ENCODE results near the gene CREB3. TPM values are rescaled to one million over a fixed set of nuclear protein-coding genes. Genes with fewer than 3 reads are reported as not detected.

The CREB3 gene
- 21.1 and 21.6 TPM in 2 replicates for total RNA-seq (2014; rRNA removed; shearing (Covaris generic))

- Histone ChIP-seq H3K9me3 (replicated peaks) (no peaks in the 10 kb centered on the region), H3K4me1 (peaks cover 25% of the 10 kb centered on the region), H3K27ac (peak within 1 kb of the TSS; percentile 38), H3K27me3 (no peaks in the 10 kb centered on the region), H3K4me3 (peak within 1 kb of the TSS; percentile 68), H3K36me3 (peaks cover 31% of the 10 kb centered on the region)
- peak; percentile 97 to 98 for DNase-seq
Observed at GRCh38 chr9:35732185-35732799, at the start of gene CREB3, which contains the start of gene TLN1. Gene CREB3 (plus strand): TSS chr9:35732666. CDS start chr9:35732773, 107 bp downstream. Gene TLN1 (minus strand): TSS chr9:35732195. CDS start chr9:35725694, 6,501 bp downstream.

- peaks cover 11% of the 10 kb centered on the region for H3K4me1 ChIP-seq
- no peaks in the 10 kb centered on the region for H3K9me3 ChIP-seq (replicated peaks)
- H3K27ac ChIP-seq = no peak overlapping the region
- H3K36me3 ChIP-seq = peaks cover 53% of the 10 kb centered on the region
- no peaks in the 10 kb centered on the region for H3K27me3 ChIP-seq
- no peak overlapping the region for H3K4me3 ChIP-seq
- DNase-seq = no peak
Observed at GRCh38 chr9:35683323-35683722, 49.1 kb upstream of the CREB3 start.

- Histone ChIP-seq H3K36me3 (peaks cover 53% of the 10 kb centered on the region), H3K9me3 (replicated peaks) (no peaks in the 10 kb centered on the region), H3K4me3 (no peak overlapping the region)
Observed at GRCh38 chr9:35684921-35685320, 47.5 kb upstream of the CREB3 start.

GRCh38 chr9:35685506-35685905 lies 47.0 kb upstream of the CREB3 start:
- Histone ChIP-seq H3K27me3 (no peaks in the 10 kb centered on the region), H3K36me3 (peaks cover 53% of the 10 kb centered on the region), H3K9me3 (replicated peaks) (no peaks in the 10 kb centered on the region), H3K4me1 (peaks cover 13% of the 10 kb centered on the region), H3K4me3 (no peak overlapping the region), H3K27ac (no peak overlapping the region)
- no peak for DNase-seq

More at GRCh38 chr9:35684921-35685320, 47.5 kb upstream of the CREB3 start:
- H3K4me1 ChIP-seq = peaks cover 13% of the 10 kb centered on the region
- no peaks in the 10 kb centered on the region for H3K27me3 ChIP-seq
- DNase-seq = no peak
- H3K27ac ChIP-seq = no peak overlapping the region

- DNase-seq = no peak
- H3K27me3 ChIP-seq = no peaks in the 10 kb centered on the region
- peaks cover 53% of the 10 kb centered on the region for H3K36me3 ChIP-seq
- H3K4me1 ChIP-seq = peaks cover 13% of the 10 kb centered on the region
- H3K27ac ChIP-seq = no peak overlapping the region
- H3K4me3 ChIP-seq = no peak overlapping the region
- no peaks in the 10 kb centered on the region for H3K9me3 ChIP-seq (replicated peaks)
Observed at GRCh38 chr9:35686222-35687203, 46.0 kb upstream of the CREB3 start.

- H3K9me3 ChIP-seq (replicated peaks) = no peaks in the 10 kb centered on the region
- DNase-seq = no peak
- H3K27ac ChIP-seq = no peak overlapping the region
- peaks cover 13% of the 10 kb centered on the region for H3K4me1 ChIP-seq
- H3K36me3 ChIP-seq = peaks cover 53% of the 10 kb centered on the region
- H3K27me3 ChIP-seq = no peaks in the 10 kb centered on the region
- H3K4me3 ChIP-seq = no peak overlapping the region
Observed at GRCh38 chr9:35687306-35687705, 45.2 kb upstream of the CREB3 start.

GRCh38 chr9:35687972-35688557 lies 44.4 kb upstream of the CREB3 start:
- peak overlapping the region; percentile 97; the same call in 1 of the 2 replicates for H3K27ac ChIP-seq
- no peak for DNase-seq
- no peaks in the 10 kb centered on the region for H3K9me3 ChIP-seq (replicated peaks)
- no peaks in the 10 kb centered on the region for H3K27me3 ChIP-seq
- H3K4me3 ChIP-seq = peak overlapping the region; percentile 98
- peaks cover 13% of the 10 kb centered on the region for H3K4me1 ChIP-seq
- H3K36me3 ChIP-seq = peaks cover 45% of the 10 kb centered on the region

GRCh38 chr9:35688558-35689541 lies 43.6 kb upstream of the CREB3 start:
- Histone ChIP-seq H3K9me3 (replicated peaks) (no peaks in the 10 kb centered on the region), H3K27me3 (no peaks in the 10 kb centered on the region), H3K36me3 (peaks cover 37% of the 10 kb centered on the region), H3K4me1 (peaks cover 13% of the 10 kb centered on the region), H3K27ac (peak overlapping the region; percentile 97), H3K4me3 (peak overlapping the region; percentile 98)
- DNase-seq = peak; percentile 33 to 59

- Histone ChIP-seq H3K4me1 (peaks cover 13% of the 10 kb centered on the region), H3K9me3 (replicated peaks) (no peaks in the 10 kb centered on the region), H3K4me3 (peak within 1 kb of the TSS; percentile 98), H3K36me3 (peaks cover 28% of the 10 kb centered on the region), H3K27ac (peak within 1 kb of the TSS; percentile 97), H3K27me3 (no peaks in the 10 kb centered on the region)
- DNase-seq = peak; percentile 95
Observed at GRCh38 chr9:35689542-35690293, 42.7 kb upstream of the CREB3 start, which contains the start of gene TPM2. Gene TPM2 (minus strand): TSS chr9:35689925. CDS start chr9:35689817, 108 bp downstream.

GRCh38 chr9:35690294-35690613 lies 42.2 kb upstream of the CREB3 start:
- Histone ChIP-seq H3K4me3 (peak overlapping the region; percentile 98), H3K36me3 (peaks cover 23% of the 10 kb centered on the region), H3K27ac (peak overlapping the region; percentile 97), H3K27me3 (no peaks in the 10 kb centered on the region), H3K4me1 (peaks cover 13% of the 10 kb centered on the region), H3K9me3 (replicated peaks) (no peaks in the 10 kb centered on the region)
- DNase-seq = peak in 1 of 2 experiments; percentile 73

- Histone ChIP-seq H3K4me1 (peaks cover 13% of the 10 kb centered on the region), H3K36me3 (peaks cover 18% of the 10 kb centered on the region), H3K9me3 (replicated peaks) (no peaks in the 10 kb centered on the region), H3K27ac (peak overlapping the region; percentile 97), H3K27me3 (no peaks in the 10 kb centered on the region), H3K4me3 (peak overlapping the region; percentile 98)
- peak; percentile 84 to 85 for DNase-seq
Observed at GRCh38 chr9:35690614-35691333, 41.7 kb upstream of the CREB3 start.

- H3K36me3 ChIP-seq = peaks cover 13% of the 10 kb centered on the region
- peak overlapping the region; percentile 97 for H3K27ac ChIP-seq
- peak overlapping the region; percentile 98 for H3K4me3 ChIP-seq
- no peaks in the 10 kb centered on the region for H3K9me3 ChIP-seq (replicated peaks)
- no peaks in the 10 kb centered on the region for H3K27me3 ChIP-seq
- DNase-seq = no peak
- H3K4me1 ChIP-seq = peaks cover 13% of the 10 kb centered on the region
Observed at GRCh38 chr9:35691334-35691650, 41.2 kb upstream of the CREB3 start.

Measured in SJCRH30 (cell line).